NB4 (cell line): ENCODE data around the gene CHAF1B.
"Not testable (repeated sequence)": the region's sequence is repeated elsewhere in the genome, so short reads cannot be mapped to it uniquely, and the experiment has no call there.

ENCODE experiments used
- DNase-seq: peaks from one replicate; pipeline ENCODE4 v3.0.0; 2010; ENCODE audit warnings: low read depth
- H3K4me3 ChIP-seq: one replicate; pipeline ENCODE4 v1.5.1; 2011; ENCODE audit warnings: mild to moderate bottlenecking, low read depth, low read length, moderate library complexity
- MYC ChIP-seq: IDR thresholded peaks from 2 replicates; pipeline ENCODE4 v1.6.1; 2011; ENCODE audit warnings: low read depth, low read length
- POLR2A ChIP-seq: IDR thresholded peaks from 2 replicates; pipeline ENCODE4 v1.6.1; 2011; ENCODE audit warnings: mild to moderate bottlenecking; ENCODE audit not compliant: insufficient read length; ENCODE audit errors: extremely low read depth
- TF ChIP-seq, protein P1 (sequence below): IDR thresholded peaks from one replicate; pipeline ENCODE4 v1.5.1; 2012; ENCODE audit warnings: low read depth, low read length
- TF ChIP-seq, protein P2 (sequence below): IDR thresholded peaks from 2 replicates; pipeline ENCODE4 v1.6.1; 2011; ENCODE audit warnings: low read depth, low read length

Gene CHAF1B

DNA sequence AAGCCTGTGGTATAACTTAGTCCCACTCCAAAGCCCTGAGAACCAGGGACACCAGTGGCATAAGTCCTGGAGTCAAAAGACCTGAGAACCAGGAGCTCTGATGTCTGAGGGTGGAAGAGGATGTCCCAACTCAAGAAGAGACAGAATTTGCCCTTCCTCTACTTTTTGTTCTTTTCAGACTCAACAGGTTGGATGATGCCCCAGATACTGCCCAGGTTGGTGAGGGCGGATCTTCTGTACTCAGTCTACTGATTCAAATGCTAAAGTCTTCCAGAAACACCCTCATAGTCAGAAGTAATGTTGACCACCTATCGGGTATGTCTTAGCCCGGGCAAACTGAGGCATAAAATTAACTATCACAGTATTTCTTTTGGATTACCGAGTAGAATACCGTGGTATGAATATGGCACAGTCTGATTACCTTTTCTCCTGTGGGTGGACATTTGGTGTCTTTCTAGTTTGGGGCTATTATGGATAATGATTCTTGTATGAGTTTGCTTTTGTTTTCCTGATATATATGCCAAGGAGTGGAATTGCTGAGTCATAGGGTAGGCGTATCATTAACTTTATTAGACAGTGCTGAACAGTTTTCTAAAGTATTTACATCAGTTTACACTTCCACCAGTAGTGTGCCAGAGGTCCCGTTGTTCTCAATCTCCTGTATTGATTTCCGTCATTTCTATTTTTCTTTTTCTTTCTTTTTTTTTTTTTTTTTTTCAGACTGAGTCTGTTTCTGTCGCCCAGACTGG, 3.2 kb upstream of the CHAF1B start:
- TF ChIP-seq MYC: no peak
- TF ChIP-seq, protein P1, sequence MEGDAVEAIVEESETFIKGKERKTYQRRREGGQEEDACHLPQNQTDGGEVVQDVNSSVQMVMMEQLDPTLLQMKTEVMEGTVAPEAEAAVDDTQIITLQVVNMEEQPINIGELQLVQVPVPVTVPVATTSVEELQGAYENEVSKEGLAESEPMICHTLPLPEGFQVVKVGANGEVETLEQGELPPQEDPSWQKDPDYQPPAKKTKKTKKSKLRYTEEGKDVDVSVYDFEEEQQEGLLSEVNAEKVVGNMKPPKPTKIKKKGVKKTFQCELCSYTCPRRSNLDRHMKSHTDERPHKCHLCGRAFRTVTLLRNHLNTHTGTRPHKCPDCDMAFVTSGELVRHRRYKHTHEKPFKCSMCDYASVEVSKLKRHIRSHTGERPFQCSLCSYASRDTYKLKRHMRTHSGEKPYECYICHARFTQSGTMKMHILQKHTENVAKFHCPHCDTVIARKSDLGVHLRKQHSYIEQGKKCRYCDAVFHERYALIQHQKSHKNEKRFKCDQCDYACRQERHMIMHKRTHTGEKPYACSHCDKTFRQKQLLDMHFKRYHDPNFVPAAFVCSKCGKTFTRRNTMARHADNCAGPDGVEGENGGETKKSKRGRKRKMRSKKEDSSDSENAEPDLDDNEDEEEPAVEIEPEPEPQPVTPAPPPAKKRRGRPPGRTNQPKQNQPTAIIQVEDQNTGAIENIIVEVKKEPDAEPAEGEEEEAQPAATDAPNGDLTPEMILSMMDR: no peak
- no peak for TF ChIP-seq POLR2A
- TF ChIP-seq, protein P2, sequence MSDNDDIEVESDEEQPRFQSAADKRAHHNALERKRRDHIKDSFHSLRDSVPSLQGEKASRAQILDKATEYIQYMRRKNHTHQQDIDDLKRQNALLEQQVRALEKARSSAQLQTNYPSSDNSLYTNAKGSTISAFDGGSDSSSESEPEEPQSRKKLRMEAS: no peak
- H3K4me3 ChIP-seq: no peak overlapping the region
- no peak for DNase-seq

DNA sequence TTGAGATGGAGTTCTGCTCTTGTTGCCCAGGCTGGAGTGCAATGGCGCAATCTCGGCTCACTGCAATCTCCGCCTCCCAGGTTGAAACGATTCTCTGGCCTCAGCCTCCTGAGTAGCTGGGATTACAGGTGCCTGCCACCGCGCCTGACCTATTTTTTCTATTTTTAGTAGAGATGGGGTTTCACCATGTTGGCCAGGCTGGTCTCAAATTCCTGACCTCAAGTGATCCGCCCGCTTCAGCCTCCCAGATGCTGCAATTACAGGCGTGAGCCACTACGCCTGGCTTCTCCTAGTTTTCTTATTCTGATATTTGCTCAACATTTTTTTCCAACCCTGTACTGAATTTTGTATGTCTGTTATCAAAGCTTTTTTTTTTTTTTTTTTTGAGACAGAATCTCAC, 2.5 kb upstream of the CHAF1B start:
- not testable (repeated sequence) for DNase-seq, H3K4me3 ChIP-seq

DNA sequence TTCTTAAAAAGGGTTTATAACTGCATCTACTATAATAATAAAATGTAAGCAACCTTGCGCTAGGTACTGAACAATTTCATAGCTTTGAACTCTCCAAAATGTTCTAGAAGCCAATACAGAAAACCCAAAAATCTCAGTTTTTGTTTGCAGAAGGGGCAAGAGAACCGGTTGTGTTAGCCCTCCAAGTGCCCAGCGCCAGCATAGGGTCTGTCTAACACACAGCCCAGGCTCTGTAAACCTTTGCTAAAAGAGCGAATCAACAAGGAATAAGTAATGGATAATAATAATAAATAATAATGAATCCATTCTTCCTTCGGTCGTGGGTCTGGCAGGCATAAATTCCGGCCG, 333 bp upstream of the CHAF1B start:
- TF ChIP-seq MYC (no peak), POLR2A (no peak)
- TF ChIP-seq, protein P1: no peak
- TF ChIP-seq, protein P2: no peak
- H3K4me3 ChIP-seq: peak overlapping the region; percentile 23
- DNase-seq: no peak

DNA sequence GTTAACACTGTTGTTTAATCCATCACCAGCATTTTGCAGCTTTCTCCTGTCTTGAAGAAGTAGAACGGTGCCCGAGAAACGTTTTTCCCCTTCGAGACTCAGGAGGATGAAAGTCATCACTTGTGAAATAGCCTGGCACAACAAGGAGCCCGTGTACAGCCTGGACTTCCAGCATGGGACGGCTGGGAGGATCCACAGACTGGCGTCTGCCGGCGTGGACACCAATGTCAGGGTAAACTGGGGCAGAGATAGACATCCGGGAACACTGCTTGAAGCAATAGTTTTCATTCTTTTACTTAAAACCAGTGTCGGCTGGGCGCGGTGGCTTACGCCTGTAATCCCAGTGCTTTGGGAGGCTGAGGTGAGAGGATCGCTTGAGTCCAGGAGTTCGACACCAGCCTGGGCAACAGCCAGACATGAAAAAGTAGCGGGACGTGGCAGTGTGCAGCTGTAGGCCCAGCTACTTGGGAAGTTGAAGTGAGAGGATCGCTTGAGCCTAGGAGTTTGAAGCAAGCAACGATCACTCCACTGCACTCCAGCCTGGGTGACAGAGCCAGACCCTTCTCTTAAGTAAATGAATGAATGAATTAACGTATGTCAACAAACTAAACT, 945 bp downstream of the CHAF1B start:
- no peak for DNase-seq
- peak overlapping the region; percentile 80 for H3K4me3 ChIP-seq
- TF ChIP-seq, protein P2: no peak
- TF ChIP-seq MYC: no peak

DNA sequence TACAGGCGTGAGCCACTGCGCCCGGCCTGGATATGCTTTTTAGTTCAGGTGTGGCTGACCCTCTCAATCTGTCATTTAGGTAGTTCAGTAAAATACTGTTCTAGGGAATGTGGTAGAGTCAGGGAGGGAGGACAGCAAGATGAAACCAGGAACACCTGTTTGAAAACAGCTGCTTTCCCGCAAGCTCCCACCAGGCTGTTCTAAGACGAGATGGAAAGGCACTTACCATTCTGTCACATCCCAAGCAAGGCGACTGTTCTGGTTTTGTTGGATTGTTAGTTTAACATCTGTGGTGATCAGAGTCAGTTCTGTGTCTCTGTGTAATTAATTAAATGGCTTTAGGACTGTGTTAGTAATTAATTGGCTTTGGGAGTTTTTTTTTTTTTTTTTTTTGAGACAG, 2.9 kb downstream of the CHAF1B start:
- TF ChIP-seq, protein P2: no peak
- TF ChIP-seq POLR2A (no peak), MYC (no peak)
- TF ChIP-seq, protein P1: no peak
- no peak overlapping the region for H3K4me3 ChIP-seq
- no peak for DNase-seq

DNA sequence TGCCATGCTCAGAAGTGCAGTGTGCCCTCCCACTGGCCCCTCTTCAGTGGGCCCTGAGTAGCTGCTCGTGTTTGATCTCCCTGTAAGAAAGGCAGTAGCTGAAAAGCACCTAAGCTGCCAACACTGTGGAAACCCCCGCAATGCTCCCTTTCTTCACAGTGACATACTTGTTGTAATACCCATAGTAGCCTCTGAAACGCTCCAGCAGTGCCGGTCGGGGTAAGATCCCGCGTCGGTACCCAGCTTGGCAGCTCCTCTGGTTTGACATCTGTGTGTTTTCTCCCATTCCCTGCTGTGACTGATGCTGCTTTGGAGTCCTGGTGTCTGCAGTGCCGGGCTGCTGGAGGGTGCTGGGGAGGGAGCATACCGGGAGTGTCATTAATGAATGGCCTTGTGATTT, 3.6 kb downstream of the CHAF1B start:
- no peak overlapping the region for H3K4me3 ChIP-seq
- no peak for DNase-seq
- TF ChIP-seq POLR2A: no peak
- TF ChIP-seq, protein P1: no peak
- TF ChIP-seq, protein P2: no peak
- no peak for TF ChIP-seq MYC

DNA sequence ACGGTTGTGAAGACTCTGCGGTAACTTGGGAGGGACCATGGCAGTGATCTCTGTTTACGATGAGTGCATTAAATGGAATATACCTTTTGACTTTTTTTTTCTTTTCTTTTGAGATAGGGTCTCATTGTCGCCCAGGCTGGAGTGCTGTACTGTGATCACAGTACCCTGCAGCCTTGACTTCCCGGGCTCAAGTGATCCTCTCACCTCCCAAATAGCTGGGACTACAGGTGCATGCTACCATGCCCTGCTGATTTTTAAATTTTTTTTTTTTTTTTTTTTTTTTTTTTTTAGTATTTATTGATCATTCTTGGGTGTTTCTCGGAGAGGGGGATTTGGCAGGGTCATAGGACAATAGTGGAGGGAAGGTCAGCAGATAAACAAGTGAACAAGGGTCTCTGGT, 6.5 kb downstream of the CHAF1B start:
- DNase-seq, H3K4me3 ChIP-seq: not testable (repeated sequence)
